Left renal pelvis (tissue), 4 donors: Measurements from ENCODE around the gene LYPD3. TPM values are rescaled to one million over a fixed set of nuclear protein-coding genes. Genes with fewer than 3 reads are reported as not detected.
A peak's percentile ranks its signal among the peaks of the same experiment; 100 is the strongest.
"Not testable (repeated sequence)": the region's sequence is repeated elsewhere in the genome, so short reads cannot be mapped to it uniquely, and the experiment has no call there.

ENCODE experiments used
- DNase-seq, 4 donors: peaks; one replicate each; pipeline ENCODE4 v3.0.0-alpha.2; 2013; ENCODE audit warnings: low read depth in 4 of 4, low spot score in 3 of 4
- polyA plus RNA-seq, 4 donors: library from polyadenylated mRNA; unstranded; fragments of 120-200 nt; gene quantifications; one replicate each; pipeline ENCODE4 v1.2.1, GENCODE V29; 2013; ENCODE audit not compliant: insufficient read length in 4 of 4

The LYPD3 gene
- polyA plus RNA-seq, 4 donors: 1.3 to 4.1 (median 2.7) TPM

DNA sequence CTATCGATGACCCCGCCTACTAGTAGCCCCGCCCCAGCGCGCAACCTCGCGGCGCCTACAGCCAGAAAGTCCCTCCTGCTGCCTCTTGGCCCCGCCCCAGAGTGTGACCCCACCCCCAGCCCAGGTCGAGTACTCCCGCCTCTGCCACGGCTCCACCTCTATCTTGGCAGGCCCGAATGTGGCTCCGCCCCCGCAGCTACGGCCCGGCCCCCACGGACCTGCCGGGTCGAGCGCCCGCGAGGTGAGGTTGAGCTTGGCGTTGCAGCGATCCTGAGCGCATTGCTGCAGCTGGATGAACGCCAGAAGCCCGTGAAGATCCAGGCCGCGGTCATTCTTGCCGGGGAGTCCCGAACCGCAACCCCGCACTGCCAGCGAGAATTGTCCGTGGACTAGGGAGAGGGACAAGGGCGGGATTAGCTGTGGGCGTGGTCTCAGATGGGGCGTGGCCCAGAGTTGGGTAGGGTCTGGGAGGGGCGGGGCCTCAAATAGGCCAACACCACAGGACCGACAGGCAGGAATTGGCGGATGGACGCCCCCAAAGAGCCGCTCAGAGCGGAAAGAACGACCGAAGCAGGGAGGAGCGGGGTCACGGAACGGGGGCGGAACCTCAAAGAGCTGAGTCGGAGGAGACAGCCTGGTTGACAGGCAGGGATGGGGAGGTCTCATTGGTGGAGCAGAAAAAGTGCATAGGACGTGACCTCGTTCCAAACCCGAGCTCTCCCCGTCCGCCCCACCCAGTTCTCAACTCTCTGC is 1.9 kb downstream of the LYPD3 start:
- peak; percentile 83 to 90 (median 87) for DNase-seq

DNA sequence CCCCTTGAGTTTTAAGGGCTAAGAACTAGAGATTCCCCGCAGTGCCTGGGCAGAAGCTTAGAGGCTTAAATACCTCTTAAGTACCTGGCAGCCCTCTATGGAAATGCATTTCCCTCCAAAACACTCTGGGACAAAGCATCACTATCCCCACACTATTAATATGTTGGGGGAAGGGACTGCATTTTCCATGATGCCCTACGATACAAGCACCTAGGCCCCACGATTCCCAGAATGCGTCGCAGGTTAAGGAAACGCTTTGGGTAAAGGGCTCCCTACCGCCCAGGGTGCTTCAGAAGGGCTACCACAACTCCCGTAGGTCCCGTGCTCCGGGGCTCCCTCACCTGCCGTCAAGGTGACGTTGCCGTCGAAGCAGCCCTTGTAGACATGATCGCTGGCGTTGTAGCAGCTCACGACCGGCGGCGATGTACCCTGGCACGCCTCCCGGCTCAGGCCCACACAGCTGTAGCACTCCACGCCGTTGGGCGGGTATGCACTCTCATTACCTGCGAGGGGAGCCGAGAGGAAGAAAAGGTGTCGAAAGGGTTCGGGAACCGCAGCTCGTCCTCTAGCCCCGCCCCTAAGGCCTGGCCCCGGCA is 2.5 kb downstream of the LYPD3 start:
- DNase-seq: no peak

DNA sequence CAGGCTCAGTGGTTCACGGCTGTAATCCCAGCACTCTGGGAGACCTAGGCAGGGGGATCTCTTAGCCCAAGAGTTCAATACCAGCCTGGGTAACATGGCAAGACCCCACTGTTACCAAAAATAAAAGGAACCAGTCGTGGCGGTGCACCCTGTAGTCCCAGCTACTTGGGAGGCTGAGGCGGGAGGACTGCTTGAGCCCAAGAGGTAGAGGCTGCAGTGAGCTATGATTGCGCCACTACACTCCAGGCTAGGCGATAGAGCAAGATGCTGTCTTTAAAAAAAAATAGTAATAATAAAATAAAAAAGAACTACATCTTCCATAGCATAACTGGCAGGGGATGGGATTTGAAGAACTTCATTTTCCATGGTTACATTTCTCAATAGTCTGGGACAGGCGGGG is 3.0 kb downstream of the LYPD3 start:
- no peak for DNase-seq

DNA sequence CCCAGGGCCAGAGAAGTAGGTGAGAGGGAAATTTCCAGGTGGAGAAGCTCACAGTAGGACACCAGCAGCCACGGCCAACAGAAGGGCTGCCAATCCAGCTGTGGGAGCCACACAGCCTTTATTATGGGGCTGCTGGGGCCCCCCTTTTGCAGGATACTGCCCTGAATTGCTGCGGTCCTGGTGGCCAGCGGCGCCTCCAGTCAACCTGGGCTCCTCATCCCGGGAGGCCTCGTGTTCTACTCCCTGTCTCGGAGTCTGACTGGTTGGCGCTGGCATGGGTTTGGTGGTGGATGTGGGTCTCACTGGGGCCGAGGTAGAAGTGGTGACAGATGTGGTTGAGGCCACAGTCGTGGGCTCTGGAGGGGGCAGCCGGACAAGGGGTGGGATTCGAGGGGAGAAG is 4.1 kb downstream of the LYPD3 start:
- DNase-seq: no peak

DNA sequence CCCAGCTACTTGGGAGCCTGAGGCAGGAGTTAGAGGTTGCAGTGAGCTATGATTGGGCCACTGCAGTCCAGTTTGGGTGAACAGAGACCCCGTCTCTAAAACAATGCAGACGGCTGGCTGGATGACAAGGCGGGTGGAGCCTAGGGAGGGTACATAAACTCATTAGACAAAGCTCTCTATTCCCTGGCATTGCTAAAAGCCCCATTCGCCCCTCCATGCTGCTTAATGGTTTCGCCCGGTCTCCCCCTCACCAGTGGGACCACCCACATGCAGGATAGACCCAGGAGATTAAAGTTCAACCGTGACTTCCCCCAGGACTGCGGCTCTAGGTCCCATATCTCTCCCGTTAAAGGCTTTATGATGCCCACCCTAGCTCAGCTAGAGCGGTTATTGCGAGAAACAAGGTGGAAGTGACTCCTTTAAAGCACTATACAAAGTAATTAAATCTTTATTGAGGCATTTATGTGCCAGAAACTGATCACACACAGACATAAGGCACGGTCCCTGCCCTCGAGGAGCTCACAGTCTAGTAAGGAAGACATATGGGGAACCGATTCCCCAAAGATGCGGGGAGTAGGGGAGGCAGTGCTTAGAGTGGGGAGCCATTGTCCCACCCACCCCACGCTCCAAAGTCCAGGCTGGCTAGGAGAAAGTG is 4.9 kb downstream of the LYPD3 start:
- DNase-seq: no peak

DNA sequence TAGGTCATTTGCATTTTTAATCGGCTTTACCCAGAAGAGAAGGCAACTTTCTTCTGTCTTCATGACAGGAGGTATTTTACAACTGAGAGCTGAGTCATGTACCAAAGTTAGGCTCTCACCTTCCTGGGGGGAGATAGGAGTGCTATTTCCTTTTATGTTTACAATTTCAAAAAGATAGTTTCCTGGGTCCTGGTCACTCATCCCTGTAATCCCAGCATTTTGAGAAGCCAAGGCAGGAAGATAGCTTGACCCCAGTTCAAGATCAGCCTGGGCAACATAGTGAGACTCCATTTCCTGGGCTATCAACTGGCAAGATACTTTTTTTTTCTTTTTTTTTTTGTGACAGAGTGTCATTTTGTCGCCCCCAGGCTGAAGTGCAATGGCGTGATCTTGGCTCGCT is 7.6 kb downstream of the LYPD3 start:
- DNase-seq: no peak

DNA sequence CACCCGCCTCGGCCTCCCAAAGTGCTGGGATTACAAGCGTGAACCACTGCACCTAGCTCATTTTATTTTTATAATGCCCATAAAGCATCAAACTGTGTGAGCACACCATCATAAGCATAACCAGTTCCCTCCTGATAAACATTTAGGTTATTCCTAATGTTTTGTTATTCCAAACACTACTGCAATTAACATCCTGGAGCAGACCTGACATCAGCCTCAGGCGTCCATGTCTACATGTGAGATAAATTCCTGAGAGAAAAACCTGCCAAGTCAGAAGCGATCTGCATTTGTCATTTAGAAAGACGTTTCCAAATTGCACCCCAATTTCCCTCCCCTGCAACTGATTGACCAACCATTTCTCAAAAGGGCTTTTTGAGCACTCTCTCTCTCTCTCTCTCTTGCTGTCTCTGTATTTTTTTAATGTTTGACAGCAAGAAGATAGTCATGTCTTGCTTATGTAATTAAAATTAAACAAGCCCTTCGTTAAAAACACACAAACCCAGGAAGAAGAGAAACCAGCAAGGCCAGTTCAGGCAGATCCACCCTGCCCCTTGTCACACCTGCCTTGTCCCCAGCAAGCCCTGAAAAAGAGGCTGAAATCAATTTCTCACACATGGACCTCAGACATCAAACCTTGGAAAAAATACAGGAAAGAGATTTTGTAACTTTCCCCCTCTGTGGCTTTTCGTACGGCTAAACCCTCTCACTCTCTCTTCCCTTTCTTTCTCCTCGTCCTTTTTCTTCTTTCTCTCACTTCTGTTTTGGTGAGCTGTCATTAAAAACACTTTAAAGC is 9.9 kb downstream of the LYPD3 start:
- DNase-seq: no peak

DNA sequence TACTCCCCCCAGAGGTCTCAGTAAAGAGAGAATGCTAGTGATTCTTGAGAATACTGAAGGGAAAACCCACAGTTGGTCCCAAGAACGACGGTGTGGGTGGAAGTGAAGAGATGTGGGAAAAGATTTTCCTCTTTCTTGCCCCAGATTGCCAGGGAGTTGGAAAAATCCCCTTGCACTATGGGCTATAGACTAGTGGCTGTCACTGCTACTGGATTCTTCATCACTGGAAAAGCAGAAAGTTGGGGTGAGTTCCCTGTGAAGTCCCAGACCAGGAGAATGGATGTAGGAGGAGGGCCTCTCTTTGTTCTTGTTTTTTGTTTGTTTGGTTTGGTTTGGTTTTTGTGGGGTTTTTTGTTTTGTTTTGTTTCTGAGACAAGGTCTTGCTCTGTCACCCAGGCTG is 11.4 kb downstream of the LYPD3 start:
- no peak for DNase-seq

DNA sequence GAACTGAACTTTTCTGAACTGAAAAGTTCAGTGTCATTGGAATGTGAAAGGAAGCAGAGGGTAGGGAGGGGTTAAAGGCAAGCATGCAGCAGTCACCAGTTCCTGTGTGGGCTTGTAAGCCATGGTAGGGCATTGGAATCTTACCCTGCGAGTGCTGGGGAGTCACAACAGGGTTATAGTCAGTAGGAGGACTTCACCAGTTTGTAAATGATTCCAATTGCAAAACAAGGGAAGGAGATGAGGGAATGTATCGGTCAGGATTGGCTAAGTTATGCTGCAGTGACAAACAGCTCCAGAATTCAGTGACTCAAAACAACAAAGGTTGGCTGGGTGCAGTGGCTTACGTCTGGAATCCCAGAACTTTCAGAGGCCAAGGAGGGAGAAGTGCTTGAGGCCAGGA is 12.8 kb downstream of the LYPD3 start:
- no peak for DNase-seq

DNA sequence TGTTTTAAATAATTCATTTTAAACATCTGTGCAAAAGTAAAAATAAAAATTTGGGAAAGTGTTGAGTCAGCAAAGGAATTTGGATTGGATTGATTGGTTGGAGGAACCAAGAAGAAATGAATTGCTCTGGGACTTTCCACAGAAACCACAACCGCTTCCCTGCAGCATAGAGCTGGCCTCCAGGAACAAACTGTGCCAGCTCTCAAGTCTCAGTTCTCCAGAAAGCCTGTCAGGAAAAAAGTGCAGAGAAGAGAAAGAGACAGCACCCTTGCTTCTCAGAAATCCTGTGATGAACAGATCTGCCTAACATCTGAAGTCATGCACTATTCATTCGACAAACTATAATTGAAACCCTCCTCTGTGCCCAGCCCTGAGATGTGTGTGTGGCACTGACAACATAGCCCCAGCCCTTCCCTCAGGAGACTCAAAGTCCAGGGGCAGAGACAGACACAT is 14.8 kb downstream of the LYPD3 start:
- DNase-seq: no peak

DNA sequence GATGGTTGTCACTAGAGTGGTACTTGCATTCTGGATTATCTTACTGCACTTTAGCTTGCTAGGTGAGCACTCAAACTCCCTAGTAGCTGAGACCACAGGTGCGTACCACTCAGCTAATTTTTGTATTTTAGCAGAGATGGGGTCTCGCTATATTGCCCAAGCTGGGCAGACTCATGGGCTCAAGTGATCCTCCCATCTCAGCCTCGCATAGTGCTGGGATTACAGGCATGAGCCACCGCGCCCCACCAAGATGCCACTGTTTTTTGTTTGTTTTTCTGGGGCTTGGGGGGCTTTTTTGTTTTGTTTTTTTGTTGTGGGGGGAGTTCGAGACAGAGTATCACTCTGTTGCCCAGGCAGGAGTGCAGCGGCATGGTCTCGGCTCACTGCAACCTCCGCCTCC is 17.8 kb downstream of the LYPD3 start:
- no peak for DNase-seq

DNA sequence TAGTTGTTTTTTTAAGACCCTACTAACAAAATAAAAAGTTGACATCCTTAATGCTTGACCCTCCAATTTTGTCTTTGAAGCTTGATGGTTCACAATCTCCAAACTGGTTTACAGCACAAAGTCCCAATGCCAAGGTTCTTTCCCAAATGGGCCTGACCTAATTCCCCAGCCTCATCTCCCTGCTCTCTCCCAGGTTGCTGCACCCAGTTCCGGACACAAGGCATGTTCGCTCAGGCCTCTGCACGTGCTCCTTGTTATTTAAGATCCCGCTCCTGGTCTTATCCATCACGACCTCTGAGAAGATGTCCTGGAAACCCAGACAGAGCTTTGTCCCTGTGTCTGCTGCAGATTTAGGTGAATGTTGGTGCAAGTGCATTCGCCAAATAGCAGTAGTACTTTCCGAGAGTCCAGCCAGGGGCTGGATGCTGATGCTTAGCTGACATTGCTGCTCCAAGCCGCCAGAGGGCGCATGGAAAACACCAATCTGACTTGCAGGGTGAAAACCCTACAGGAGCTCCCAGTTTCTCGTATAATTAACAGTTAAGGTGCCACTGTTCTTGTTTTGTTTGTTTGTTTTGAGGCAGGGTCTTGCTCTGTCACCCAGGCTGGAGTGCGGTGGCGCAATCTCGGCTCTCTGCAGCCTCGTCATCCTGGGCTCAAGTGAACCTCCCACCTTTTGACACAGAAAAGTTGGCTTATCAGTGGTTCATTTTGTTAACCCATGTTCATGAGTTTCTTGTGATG is 18.5 kb downstream of the LYPD3 start:
- peak; percentile 39 to 62 (median 52) for DNase-seq

DNA sequence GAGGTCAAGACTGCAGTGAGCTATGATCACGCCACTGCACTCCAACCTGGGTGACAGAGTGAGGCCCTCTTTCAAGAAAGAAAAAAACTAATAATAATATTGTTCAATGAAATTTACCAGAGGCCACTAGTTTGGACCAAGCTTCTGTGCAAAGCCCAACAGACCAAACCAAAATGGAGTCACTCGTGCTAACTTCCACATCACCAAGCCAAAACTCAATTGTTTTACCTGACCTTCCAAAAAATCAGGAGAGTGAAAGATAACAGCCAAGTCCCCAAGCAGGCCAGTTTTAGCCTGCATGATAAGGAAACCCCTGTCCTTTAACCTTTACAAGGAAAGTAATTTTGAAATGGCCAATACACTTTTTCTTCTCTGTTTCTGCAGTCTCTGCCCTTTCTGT is 20.0 kb downstream of the LYPD3 start:
- DNase-seq: no peak

DNA sequence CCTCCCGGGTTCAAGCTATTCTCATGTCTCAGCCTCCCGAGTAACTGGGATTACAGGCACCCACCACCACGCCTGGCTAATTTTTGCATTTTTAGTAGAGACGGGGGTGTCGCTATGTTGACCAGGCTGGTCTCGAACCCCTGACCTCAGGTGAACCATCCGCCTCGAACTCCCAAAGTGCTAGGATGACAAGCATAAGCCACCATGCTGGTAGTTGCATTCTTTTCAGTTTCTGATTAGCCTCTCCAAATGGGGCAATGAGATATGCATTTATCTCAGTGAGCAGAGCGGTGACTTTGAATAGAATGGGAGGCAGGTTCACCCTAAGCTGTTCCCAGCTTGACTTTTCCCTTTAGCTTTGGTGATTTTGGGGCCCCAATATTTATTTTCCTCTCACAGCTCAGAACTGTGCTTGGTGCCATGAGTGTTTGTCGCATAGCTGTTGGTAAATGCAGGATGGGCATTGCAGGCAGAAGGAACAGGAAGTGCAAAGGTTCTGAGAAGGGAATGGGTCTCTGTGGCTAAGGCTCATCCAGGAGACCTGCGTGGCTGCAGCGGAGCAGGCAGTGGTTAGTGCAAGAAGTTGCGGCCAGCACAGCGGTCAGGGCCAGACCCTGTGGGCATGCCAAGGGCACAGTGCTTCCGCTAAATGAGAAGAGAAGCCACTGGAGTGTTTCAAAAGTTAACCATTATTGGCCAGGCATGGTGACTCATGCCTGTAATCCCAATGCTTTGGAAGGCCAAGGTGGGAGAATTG is 20.7 kb downstream of the LYPD3 start:
- no peak for DNase-seq

DNA sequence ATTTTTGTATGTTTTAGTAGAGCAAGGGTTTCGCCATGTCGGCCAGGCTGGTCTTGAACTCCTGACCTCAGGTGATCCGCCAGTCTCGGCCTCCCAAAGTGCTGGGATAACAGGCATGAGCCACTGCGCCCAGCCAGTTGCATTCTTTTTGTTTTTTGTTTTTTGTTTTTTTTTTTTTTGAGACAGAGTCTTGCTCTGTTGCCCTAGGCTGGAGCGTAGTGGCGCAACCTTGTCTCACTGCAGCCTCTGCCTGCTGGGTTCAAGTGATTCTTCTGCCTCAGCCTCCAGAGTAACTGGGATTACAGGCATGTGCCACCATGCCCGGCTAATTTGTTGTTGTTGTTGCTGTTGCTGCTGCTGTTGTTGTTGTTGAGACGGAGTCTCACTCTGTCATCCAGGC is 21.3 kb downstream of the LYPD3 start:
- not testable (repeated sequence) for DNase-seq

DNA sequence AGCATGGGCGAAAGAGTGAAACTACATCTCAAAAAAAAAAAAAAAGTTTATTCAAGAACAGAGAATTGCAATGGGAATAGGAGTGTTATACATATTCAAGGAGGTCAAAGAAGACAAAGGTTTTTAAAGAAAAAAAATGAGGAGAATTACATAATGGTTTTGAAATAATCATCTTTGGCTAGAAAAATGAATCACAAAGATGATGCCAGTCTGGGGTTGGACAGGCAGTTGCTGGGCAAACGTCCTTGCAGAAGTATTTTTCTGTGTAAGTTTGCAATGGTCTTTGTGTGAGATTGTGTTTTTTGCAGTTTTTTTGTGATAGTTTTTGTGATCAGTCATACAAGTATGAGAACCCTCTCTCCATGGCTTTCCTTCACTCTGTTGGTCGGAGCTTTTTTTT is 23.7 kb downstream of the LYPD3 start:
- DNase-seq: no peak

DNA sequence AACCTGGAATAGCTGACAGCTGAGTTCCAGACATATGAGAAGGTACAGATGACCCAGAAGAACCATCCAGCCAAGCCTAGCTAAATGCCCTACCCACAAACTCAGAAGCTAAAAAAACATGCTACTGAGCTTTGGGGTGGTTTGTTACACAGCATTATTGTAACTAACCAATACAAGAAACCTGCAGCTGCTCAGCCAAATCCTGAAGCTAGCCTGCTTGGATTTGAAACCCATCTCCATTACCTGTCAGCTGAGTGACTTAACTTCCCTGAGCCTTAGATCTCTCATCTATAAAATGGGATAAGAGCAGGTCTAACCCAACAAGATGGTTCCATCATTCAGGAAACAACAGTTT is 25.7 kb downstream of the LYPD3 start:
- no peak for DNase-seq

DNA sequence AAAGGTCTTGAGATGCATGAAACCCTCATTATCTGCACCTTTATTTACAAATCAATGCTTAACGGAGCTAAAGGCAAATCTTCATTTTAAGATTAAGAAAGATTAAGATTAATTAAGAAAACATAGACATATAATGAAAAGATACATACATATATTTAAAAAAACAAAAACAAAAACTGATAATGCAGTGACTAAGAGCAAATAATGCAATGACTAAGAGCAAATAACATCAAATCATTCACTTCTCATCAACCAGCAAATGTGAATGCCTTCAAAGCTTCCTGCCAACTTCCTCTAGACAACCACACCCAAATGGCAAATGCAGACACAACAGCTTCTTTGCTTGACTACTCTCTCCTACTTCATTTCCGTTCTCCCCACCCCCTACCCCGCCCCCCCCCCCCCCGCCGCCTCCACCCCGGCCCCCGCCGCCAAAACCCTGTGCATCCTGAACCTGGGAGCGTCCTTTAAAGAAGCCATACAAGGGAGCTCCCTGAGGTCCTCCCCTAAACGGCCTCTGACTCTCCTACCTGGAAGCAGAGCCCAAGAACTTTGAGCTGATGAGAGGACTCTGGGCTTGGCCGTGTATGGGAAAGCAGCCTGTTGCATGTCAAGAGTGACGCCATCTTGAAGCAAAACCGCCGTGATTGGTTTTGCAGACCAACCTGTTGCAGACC is 26.2 kb downstream of the LYPD3 start:
- no peak for DNase-seq

DNA sequence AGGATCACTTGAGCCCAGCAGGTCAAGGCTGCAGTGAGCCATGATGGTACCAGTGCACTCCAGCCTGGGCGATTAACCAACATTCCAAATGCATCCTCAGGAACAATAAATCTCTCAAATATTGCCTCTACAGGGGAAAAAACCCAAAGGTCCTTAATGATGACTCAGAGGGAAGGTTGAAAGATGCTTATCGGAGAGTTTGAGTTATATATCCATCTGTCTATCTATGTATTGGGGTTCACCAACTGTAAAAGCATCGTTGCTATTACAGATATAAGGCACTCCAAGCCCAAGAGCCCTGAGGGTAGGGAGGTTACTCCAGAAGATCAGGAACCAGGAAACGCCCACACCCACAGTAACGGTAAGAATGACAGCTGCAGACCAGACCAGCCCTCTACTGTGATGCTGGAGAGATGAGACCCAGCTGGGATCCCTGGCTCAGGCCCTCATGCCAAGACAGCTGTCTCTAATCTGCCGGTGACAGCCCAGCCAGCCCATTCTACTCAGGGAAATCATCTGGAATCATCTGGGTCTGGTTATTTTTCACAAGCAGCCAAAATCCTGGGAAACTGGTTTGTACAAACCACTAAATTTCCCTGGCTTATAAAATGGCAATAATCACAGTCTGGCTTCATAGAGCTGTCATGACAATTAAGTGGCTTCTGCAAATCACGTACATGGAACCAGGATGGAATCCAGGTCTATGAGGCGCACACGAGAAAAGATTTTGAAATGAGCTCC is 26.9 kb downstream of the LYPD3 start:
- DNase-seq: peak; percentile 41 to 63 (median 52)
